ENCODE data around the gene HNF1B. TPM values are rescaled to one million over a fixed set of nuclear protein-coding genes. Genes with fewer than 3 reads are reported as not detected.

Gene HNF1B
- total and polyA plus RNA-seq, 10 of the 15 experiments (the other 5 are each of a cell fraction or from before 2014, with no cell fraction given) = 0.51 to 12.7 (median 1.9) TPM

- no TSS peak for BruUV-seq (replicated peaks)
- ChIA-PET CTCF (interaction anchor here (0.6 kb wide), 1 partner anchor 20 kb away, joined by 4 read pairs; no protein-coding TSS in a partner anchor), POLR2A (interaction anchor here (1.0 kb wide), 1 partner anchor 10 kb away, joined by 4 read pairs; no protein-coding TSS in a partner anchor), RAD21 (ENCODE audit: unreplicated experiment) (no interaction called here), SMC1A (ENCODE audit: uncharacterized antibody, unreplicated experiment) (interaction anchor here (1.3 kb wide), 1 partner anchor 15 kb away, joined by 6 read pairs; no protein-coding TSS in a partner anchor)
- Histone ChIP-seq H3K9me3 (replicated peaks; ENCODE audit: control insufficient read depth, insufficient read depth, low read length) (no peaks in the 10 kb centered on the region), H3K4me2 (ENCODE audit: control insufficient read depth, insufficient read depth) (no peak overlapping the region), H3K27ac (ENCODE audit: control insufficient read depth, insufficient read depth) (no peak overlapping the region), H3K79me2 (ENCODE audit: control insufficient read depth, insufficient read depth, low read length) (no peaks in the 10 kb centered on the region), H2AFZ (ENCODE audit: control insufficient read depth, low read depth, low read length) (no peak overlapping the region), H3K4me3 (no peak overlapping the region), H3K9ac (ENCODE audit: control insufficient read depth, insufficient read depth, low read length) (no peak overlapping the region), H4K20me1 (ENCODE audit: control insufficient read depth, insufficient read depth) (no peaks in the 10 kb centered on the region), H3K4me1 (ENCODE audit: control insufficient read depth, insufficient read depth, low read length) (peaks cover 10% of the 10 kb centered on the region), H3K36me3 (ENCODE audit: control insufficient read depth in 2 of 2, insufficient read depth in 2 of 2, low read length in 1 of 2) (no peaks in the 10 kb centered on the region), H3K27me3 (replicated peaks in 1 of 2; ENCODE audit: control insufficient read depth in 2 of 2, insufficient read depth in 2 of 2, low read length in 1 of 2) (no peaks in the 10 kb centered on the region; a peak in 1 of 4 replicates)
- FAIRE-seq = no peak
- no peak for ATAC-seq
- in situ Hi-C loops (cut with MboI) = no loop called here
- DNase-seq (ENCODE audit: low read depth, low spot score) = no peak
- 69% methylated on average over 4 of the region's 4 CpGs for WGBS (ENCODE audit: insufficient coverage, insufficient replicate concordance, low lambda C conversion rate, missing lambda C conversion rate)
- no peak for TF ChIP-seq ATF7 (IDR thresholded peaks at IDR 0.05; ENCODE audit: low read depth)
- no peak for TF ChIP-seq CBFB (IDR thresholded peaks at IDR 0.05; ENCODE audit: low read depth)
- TF ChIP-seq CBX5 (IDR thresholded peaks at IDR 0.05; ENCODE audit: low read depth) = no peak
- no peak for TF ChIP-seq ZBTB40 (IDR thresholded peaks at IDR 0.05; ENCODE audit: borderline replicate concordance)
- TF ChIP-seq JUNB (IDR thresholded peaks at IDR 0.05) = no peak
- no peak for TF ChIP-seq RAD51 (IDR thresholded peaks at IDR 0.05)
- no peak for TF ChIP-seq NBN (IDR thresholded peaks at IDR 0.05)
- intact Hi-C loops (cut with micrococcal nuclease; ENCODE audit: unreplicated experiment) = no loop called here
These were observed 10.6 kb upstream of the HNF1B start for GRCh38 chr17:37755455-37755854.
